Duodenal mucosa (tissue), 2 donors: Measurements from ENCODE around the gene RIMBP2.

ENCODE experiments used
- H3K27ac ChIP-seq: one replicate; pipeline ENCODE4 v1.7.0; 2013; ENCODE audit warnings: low read depth, low read length
- H3K27me3 ChIP-seq, 2 donors: one replicate each; pipeline ENCODE4 v1.7.0; 2013; ENCODE audit warnings: low read length in 2 of 2, control low read depth in 1 of 2; ENCODE audit not compliant: insufficient read depth in 2 of 2, control insufficient read depth in 1 of 2
- H3K36me3 ChIP-seq, 2 donors: one replicate each; pipeline ENCODE4 v1.7.0; 2013; ENCODE audit warnings: low read length in 2 of 2, control low read depth in 1 of 2; ENCODE audit not compliant: insufficient read depth in 2 of 2, control insufficient read depth in 1 of 2
- H3K4me1 ChIP-seq, 2 donors: one replicate each; pipeline ENCODE4 v1.7.0; 2013; ENCODE audit warnings: low read length in 2 of 2, control low read depth in 1 of 2; ENCODE audit not compliant: insufficient read depth in 2 of 2, control insufficient read depth in 1 of 2
- H3K4me3 ChIP-seq, 2 donors: one replicate each; pipeline ENCODE4 v1.7.0; 2013; ENCODE audit warnings: low read length in 2 of 2, low read depth in 1 of 2
- H3K9ac ChIP-seq, 2 donors: one replicate each; pipeline ENCODE4 v1.7.0; 2013; ENCODE audit warnings: low read length in 2 of 2, low read depth in 1 of 2
- H3K9me3 ChIP-seq, 2 donors: one replicate each; pipeline ENCODE4 v1.7.0; 2013; ENCODE audit warnings: low read length in 2 of 2, control low read depth in 1 of 2; ENCODE audit not compliant: control insufficient read depth in 1 of 2

Gene RIMBP2

GRCh38 chr12:130557201-130557600, 158.9 kb downstream of the RIMBP2 start:
- no peaks in the 10 kb centered on the region for H3K36me3 ChIP-seq
- no peak overlapping the region for H3K9ac ChIP-seq
- peaks cover 26 to 38% of the 10 kb centered on the region in 2 donors for H3K4me1 ChIP-seq
- no peaks in the 10 kb centered on the region for H3K9me3 ChIP-seq
- H3K4me3 ChIP-seq = no peak overlapping the region
- no peak overlapping the region for H3K27ac ChIP-seq
- peaks cover 0 to 4% of the 10 kb centered on the region in 2 donors for H3K27me3 ChIP-seq

- H3K27me3 ChIP-seq = peaks cover 0 to 4% of the 10 kb centered on the region in 2 donors
- no peak overlapping the region for H3K9ac ChIP-seq
- no peak overlapping the region for H3K27ac ChIP-seq
- H3K9me3 ChIP-seq = peaks cover 3% of the 10 kb centered on the region in 2 donors
- no peaks in the 10 kb centered on the region for H3K36me3 ChIP-seq
- no peak overlapping the region for H3K4me3 ChIP-seq
- peaks cover 26 to 38% of the 10 kb centered on the region in 2 donors for H3K4me1 ChIP-seq
Observed at GRCh38 chr12:130556486-130557055, 159.5 kb downstream of the RIMBP2 start.

- Histone ChIP-seq H3K36me3 (no peaks in the 10 kb centered on the region), H3K9ac (no peak overlapping the region), H3K27ac (no peak overlapping the region), H3K9me3 (peaks cover 3 to 10% of the 10 kb centered on the region in 2 donors), H3K4me3 (no peak overlapping the region), H3K4me1 (peaks cover 26 to 38% of the 10 kb centered on the region in 2 donors), H3K27me3 (peaks cover 0 to 4% of the 10 kb centered on the region in 2 donors)
Observed at GRCh38 chr12:130555628-130556485, 160.2 kb downstream of the RIMBP2 start.

GRCh38 chr12:130555221-130555620, 160.9 kb downstream of the RIMBP2 start:
- Histone ChIP-seq H3K27me3 (peaks cover 0 to 4% of the 10 kb centered on the region in 2 donors), H3K4me3 (no peak overlapping the region), H3K9ac (no peak overlapping the region), H3K9me3 (peaks cover 3 to 12% of the 10 kb centered on the region in 2 donors), H3K27ac (no peak overlapping the region), H3K36me3 (no peaks in the 10 kb centered on the region), H3K4me1 (peaks cover 26 to 38% of the 10 kb centered on the region in 2 donors)

GRCh38 chr12:130552483-130552996, 163.6 kb downstream of the RIMBP2 start:
- Histone ChIP-seq H3K4me1 (peaks cover 13 to 21% of the 10 kb centered on the region in 2 donors), H3K27me3 (no peaks in the 10 kb centered on the region), H3K9ac (no peak overlapping the region), H3K9me3 (peaks cover 3 to 12% of the 10 kb centered on the region in 2 donors), H3K4me3 (no peak overlapping the region), H3K27ac (no peak overlapping the region), H3K36me3 (no peaks in the 10 kb centered on the region)

- Histone ChIP-seq H3K36me3 (no peaks in the 10 kb centered on the region), H3K9ac (no peak overlapping the region), H3K9me3 (peaks cover 3 to 12% of the 10 kb centered on the region in 2 donors), H3K4me3 (no peak overlapping the region), H3K27ac (no peak overlapping the region), H3K27me3 (no peaks in the 10 kb centered on the region), H3K4me1 (no peaks in the 10 kb centered on the region)
Observed at GRCh38 chr12:130549361-130549760, 166.7 kb downstream of the RIMBP2 start.

- H3K36me3 ChIP-seq = no peaks in the 10 kb centered on the region
- H3K27ac ChIP-seq = no peak overlapping the region
- no peaks in the 10 kb centered on the region for H3K27me3 ChIP-seq
- no peaks in the 10 kb centered on the region for H3K4me1 ChIP-seq
- H3K9ac ChIP-seq = no peak overlapping the region
- no peak overlapping the region for H3K4me3 ChIP-seq
- H3K9me3 ChIP-seq = peaks cover 3 to 12% of the 10 kb centered on the region in 2 donors
Observed at GRCh38 chr12:130547480-130548155, 168.5 kb downstream of the RIMBP2 start.

GRCh38 chr12:130546494-130546893, 169.6 kb downstream of the RIMBP2 start:
- no peak overlapping the region for H3K27ac ChIP-seq
- no peaks in the 10 kb centered on the region for H3K4me1 ChIP-seq
- no peaks in the 10 kb centered on the region for H3K27me3 ChIP-seq
- H3K9me3 ChIP-seq = peaks cover 0 to 8% of the 10 kb centered on the region in 2 donors
- H3K4me3 ChIP-seq = no peak overlapping the region
- H3K9ac ChIP-seq = no peak overlapping the region
- no peaks in the 10 kb centered on the region for H3K36me3 ChIP-seq

GRCh38 chr12:130545475-130545874, 170.6 kb downstream of the RIMBP2 start:
- Histone ChIP-seq H3K36me3 (no peaks in the 10 kb centered on the region), H3K4me1 (no peaks in the 10 kb centered on the region), H3K4me3 (no peak overlapping the region), H3K27ac (no peak overlapping the region), H3K9me3 (peaks cover 0 to 4% of the 10 kb centered on the region in 2 donors), H3K9ac (no peak overlapping the region), H3K27me3 (no peaks in the 10 kb centered on the region)

GRCh38 chr12:130540376-130540775, 175.7 kb downstream of the RIMBP2 start:
- Histone ChIP-seq H3K4me1 (no peaks in the 10 kb centered on the region), H3K27ac (no peak overlapping the region), H3K4me3 (no peak overlapping the region), H3K36me3 (no peaks in the 10 kb centered on the region), H3K9me3 (peaks cover 0 to 4% of the 10 kb centered on the region in 2 donors), H3K9ac (no peak overlapping the region), H3K27me3 (no peaks in the 10 kb centered on the region)
